GM23338 (cell line): ENCODE measurements around the gene SPARC. TPM values are rescaled to one million over a fixed set of nuclear protein-coding genes. Genes with fewer than 3 reads are reported as not detected.

Experiments used
- ATAC-seq: fragments of 200-7000 bp; cut with Tn5 transposase; 3 replicates; pipeline ENCODE4 v1.9.1; 2020
- DNase-seq: peaks from one replicate; pipeline ENCODE4 v3.0.0-alpha.2; 2015; ENCODE audit warnings: low spot score
- H2AFZ ChIP-seq: fragments of 200-600 bp; sonication (generic); 2 replicates; pipeline ENCODE4 v1.8.0; 2016; ENCODE audit warnings: antibody characterized with exemption, mild to moderate bottlenecking, moderate library complexity
- H3F3A ChIP-seq: fragments of 200-600 bp; sonication (generic); replicated peaks from 2 replicates; pipeline ENCODE4 v1.8.0; 2017; ENCODE audit warnings: antibody characterized with exemption, mixed run types, low read depth
- H3K27ac ChIP-seq: fragments of 200-600 bp; sonication (generic); 2 replicates; pipeline ENCODE4 v1.6.1; 2016; ENCODE audit warnings: low read depth
- H3K27me3 ChIP-seq: fragments of 200-600 bp; sonication (generic); 2 replicates; pipeline ENCODE4 v1.8.0; 2016; ENCODE audit warnings: mild to moderate bottlenecking, mixed run types, moderate library complexity; ENCODE audit not compliant: insufficient read depth
- H3K36me3 ChIP-seq: fragments of 200-600 bp; sonication (generic); 2 replicates; pipeline ENCODE4 v1.8.0; 2016; ENCODE audit warnings: mild to moderate bottlenecking; ENCODE audit not compliant: insufficient read depth
- H3K4me1 ChIP-seq: fragments of 200-600 bp; sonication (generic); 2 replicates; pipeline ENCODE4 v1.8.0; 2016; ENCODE audit warnings: mild to moderate bottlenecking, moderate library complexity; ENCODE audit not compliant: insufficient read depth
- H3K4me2 ChIP-seq: fragments of 200-600 bp; sonication (generic); 2 replicates; pipeline ENCODE4 v1.7.1; 2017; ENCODE audit warnings: mixed run types
- H3K4me3 ChIP-seq: fragments of 200-600 bp; sonication (generic); 2 replicates; pipeline ENCODE4 v1.6.1; 2016; ENCODE audit warnings: mixed run types
- H3K79me2 ChIP-seq: fragments of 200-600 bp; sonication (generic); replicated peaks from 2 replicates; pipeline ENCODE4 v1.8.0; 2017; ENCODE audit warnings: mild to moderate bottlenecking; ENCODE audit not compliant: insufficient read depth
- H3K9me2 ChIP-seq: fragments of 200-600 bp; sonication (generic); 2 replicates; pipeline ENCODE4 v1.8.0; 2017; ENCODE audit not compliant: insufficient read depth
- H4K20me1 ChIP-seq: fragments of 200-600 bp; sonication (generic); replicated peaks from 2 replicates; pipeline ENCODE4 v1.8.0; 2017; ENCODE audit warnings: mild to moderate bottlenecking; ENCODE audit not compliant: insufficient read depth
- H3K27ac Mint-ChIP-seq: 2 replicates; pipeline ENCODE4 v1.8.0; 2020; ENCODE audit warnings: inconsistent platforms, mild to moderate bottlenecking, moderate library complexity, mixed read lengths
- H3K27me3 Mint-ChIP-seq: 3 replicates; pipeline ENCODE4 v1.8.0; 2022; ENCODE audit warnings: low read depth, mild to moderate bottlenecking, moderate library complexity, mixed read lengths, inconsistent platforms; ENCODE audit not compliant: insufficient read depth, poor library complexity
- H3K36me3 Mint-ChIP-seq: 3 replicates; pipeline ENCODE4 v1.8.0; 2021; ENCODE audit warnings: low read depth, mild to moderate bottlenecking, inconsistent platforms, moderate library complexity, mixed read lengths
- H3K4me1 Mint-ChIP-seq: 3 replicates; pipeline ENCODE4 v1.8.0; 2020; ENCODE audit warnings: mild to moderate bottlenecking, inconsistent platforms, mixed read lengths
- H3K4me3 Mint-ChIP-seq: 3 replicates; pipeline ENCODE4 v1.8.0; 2021; ENCODE audit warnings: moderate library complexity, mild to moderate bottlenecking, inconsistent platforms, mixed read lengths
- H3K9me3 Mint-ChIP-seq: 3 replicates; pipeline ENCODE4 v1.8.0; 2020; ENCODE audit warnings: moderate library complexity, mild to moderate bottlenecking, inconsistent platforms, mixed read lengths
- CREB1 ChIP-seq: fragments of 250-450 bp; sonication (Bioruptor Pico); IDR thresholded peaks from 2 replicates; pipeline ENCODE4 v1.5.0; 2020; ENCODE audit warnings: low read depth, mild to moderate bottlenecking, moderate library complexity
- CTCF ChIP-seq, 2 experiments: fragments of 200-600 bp in 1 of 2; sonication (generic) in 1 of 2; conservative IDR thresholded peaks; 2 replicates each; pipeline versions ENCODE4 v1.5.1 to v1.6.1; 2016 to 2017; ENCODE audit warnings: antibody characterized with exemption in 2 of 2, low read depth in 2 of 2, mild to moderate bottlenecking in 2 of 2, moderate library complexity in 1 of 2
- ETS1 ChIP-seq: IDR thresholded peaks from 2 replicates; pipeline ENCODE4 v1.6.1; 2016; ENCODE audit warnings: antibody characterized with exemption
- EZH2 ChIP-seq: fragments of 200-600 bp; sonication (generic); IDR thresholded peaks from one replicate; pipeline ENCODE4 v1.8.0; 2017; ENCODE audit warnings: antibody characterized with exemption, mild to moderate bottlenecking, low read depth; ENCODE audit not compliant: unreplicated experiment
- EZH2phosphoT487 ChIP-seq: fragments of 200-600 bp; sonication (generic); IDR thresholded peaks from one replicate; pipeline ENCODE4 v1.8.1; 2018; ENCODE audit warnings: antibody characterized with exemption; ENCODE audit not compliant: unreplicated experiment
- JUNB ChIP-seq: IDR thresholded peaks from one replicate; pipeline ENCODE4 v1.6.1; 2016; ENCODE audit warnings: antibody characterized with exemption; ENCODE audit not compliant: unreplicated experiment
- NANOG ChIP-seq: IDR thresholded peaks from 2 replicates; pipeline ENCODE4 v1.6.1; 2016; ENCODE audit warnings: antibody characterized with exemption, borderline replicate concordance
- POLR2AphosphoS5 ChIP-seq: IDR thresholded peaks from 2 replicates; pipeline ENCODE4 v1.6.1; 2016; ENCODE audit warnings: antibody characterized with exemption, low read depth
- REST ChIP-seq: IDR thresholded peaks from one replicate; pipeline ENCODE4 v1.6.1; 2018; ENCODE audit warnings: antibody characterized with exemption; ENCODE audit not compliant: unreplicated experiment
- STAT1 ChIP-seq: IDR thresholded peaks from one replicate; pipeline ENCODE4 v1.6.1; 2016; ENCODE audit warnings: antibody characterized with exemption; ENCODE audit not compliant: unreplicated experiment
- ZNF114 ChIP-seq: fragments of 250-450 bp; sonication (Bioruptor Pico); IDR thresholded peaks from 2 replicates; pipeline ENCODE4 v1.5.0; 2020; ENCODE audit warnings: mild to moderate bottlenecking, moderate library complexity
- ZNF331 ChIP-seq: fragments of 250-450 bp; sonication (Bioruptor Pico); IDR thresholded peaks from 2 replicates; pipeline ENCODE4 v1.5.0; 2020; ENCODE audit warnings: low read depth, mild to moderate bottlenecking, moderate library complexity
- ZNF462 ChIP-seq: fragments of 250-450 bp; sonication (Bioruptor Pico); IDR thresholded peaks from 2 replicates; pipeline ENCODE4 v1.5.0; 2020; ENCODE audit warnings: mild to moderate bottlenecking, moderate library complexity
- polyA plus RNA-seq: library from polyadenylated mRNA; unstranded; fragments of >200 nt; fragmentation: Nextera tagmentation; extraction: Ambion mirVana; gene quantifications from 2 replicates; pipeline ENCODE4 v1.2.1, GENCODE V29; 2016
- total RNA-seq: library from RNA; depleted of rRNA; stranded (reverse); fragments of >200 nt; shearing (Covaris generic); gene quantifications from 2 replicates; pipeline ENCODE4 v1.2.3, GENCODE V29; 2014

SPARC gene
- total and polyA plus RNA-seq, 2 experiments from 2014 or later, result 218 to 225 TPM

- Histone ChIP-seq H3K36me3 (peaks cover 6% of the 10 kb centered on the region; the same call in 1 of the 2 replicates), H3K27me3 (no peaks in the 10 kb centered on the region), H3K79me2 (no peaks in the 10 kb centered on the region), H3K4me2 (no peak overlapping the region), H3K4me1 (0 out of 2 replicates have a peak, but pooled peaks cover 6% of the 10 kb centered on the region), H2AFZ (no peak overlapping the region), H3K27ac (no peak overlapping the region), H3K9me2 (no peaks in the 10 kb centered on the region), H3K4me3 (no peak overlapping the region), H3F3A (peaks cover 4% of the 10 kb centered on the region; the same call in 1 of the 2 replicates), H4K20me1 (no peaks in the 10 kb centered on the region)
- DNase-seq, result no peak
- Mint-ChIP-seq H3K36me3 (peaks cover 20% of the 10 kb centered on the region), H3K9me3 (peaks cover 26% of the 10 kb centered on the region), H3K27me3 (peaks cover 12% of the 10 kb centered on the region), H3K4me1 (peaks cover 9% of the 10 kb centered on the region), H3K4me3 (no peak overlapping the region), H3K27ac (no peak overlapping the region)
- no peak for ATAC-seq
- TF ChIP-seq POLR2AphosphoS5, result no peak
- no peak for TF ChIP-seq CREB1 (CRISPR knock-in tag)
- TF ChIP-seq ZNF462 (CRISPR knock-in tag), result no peak
- TF ChIP-seq EZH2phosphoT487, result no peak
- TF ChIP-seq EZH2, result no peak
- no peak for TF ChIP-seq ZNF331 (CRISPR knock-in tag)
- TF ChIP-seq REST, result no peak
- TF ChIP-seq JUNB, result no peak
- no peak for TF ChIP-seq STAT1
- TF ChIP-seq CTCF (conservative IDR thresholded peaks at IDR 0.05; ENCODE audit: low read depth in 2 of 2), result no peak
- no peak for TF ChIP-seq ETS1
- no peak for TF ChIP-seq ZNF114 (CRISPR knock-in tag)
- no peak for TF ChIP-seq NANOG
Observed at GRCh38 chr5:151733358-151734063, 46.8 kb upstream of the SPARC start.
